ENCODE data around the gene PTTG1IP.

The PTTG1IP gene

DNA sequence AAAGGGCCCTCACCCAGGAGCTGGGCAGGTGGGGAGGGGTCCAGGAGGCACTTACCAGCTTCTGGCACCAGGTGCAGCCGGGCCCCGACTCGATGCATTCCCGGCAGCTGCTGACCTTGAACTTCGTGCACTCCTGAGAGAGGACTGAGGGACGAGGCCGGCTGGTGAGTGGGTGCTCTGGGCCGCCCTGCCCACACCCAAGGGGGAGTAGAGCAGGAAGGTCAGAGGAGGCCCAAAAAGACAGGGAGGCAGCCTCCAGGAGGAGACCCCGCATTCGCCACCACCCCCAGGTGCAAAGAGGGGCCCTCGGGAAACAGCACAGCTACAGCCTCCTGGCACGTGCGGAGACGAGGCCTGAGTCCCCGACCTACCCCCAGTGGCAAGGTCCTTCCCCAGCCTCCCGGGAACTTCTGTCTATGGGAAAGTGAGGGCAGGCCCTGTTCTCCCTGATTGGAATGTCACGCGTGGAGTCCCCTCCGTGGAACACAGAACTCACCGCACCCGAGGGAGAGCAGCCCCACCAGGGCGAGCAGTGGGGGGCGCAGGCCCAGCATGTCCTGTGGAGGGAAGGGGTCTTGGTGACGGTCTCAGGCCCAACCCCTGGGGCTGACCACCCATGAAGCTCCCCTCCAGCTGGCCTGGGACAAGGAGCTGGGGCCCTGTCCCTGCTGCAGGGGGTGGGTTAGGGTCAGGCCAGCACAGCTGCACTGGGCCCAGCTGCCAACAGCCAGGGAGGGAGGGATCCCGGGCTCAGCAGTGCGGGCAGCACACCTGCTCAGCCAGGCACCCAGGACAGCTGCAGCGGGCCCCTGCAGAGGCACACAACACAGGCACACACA, 37.0 kb upstream of the PTTG1IP start:
- DNase-seq = no peak

DNA sequence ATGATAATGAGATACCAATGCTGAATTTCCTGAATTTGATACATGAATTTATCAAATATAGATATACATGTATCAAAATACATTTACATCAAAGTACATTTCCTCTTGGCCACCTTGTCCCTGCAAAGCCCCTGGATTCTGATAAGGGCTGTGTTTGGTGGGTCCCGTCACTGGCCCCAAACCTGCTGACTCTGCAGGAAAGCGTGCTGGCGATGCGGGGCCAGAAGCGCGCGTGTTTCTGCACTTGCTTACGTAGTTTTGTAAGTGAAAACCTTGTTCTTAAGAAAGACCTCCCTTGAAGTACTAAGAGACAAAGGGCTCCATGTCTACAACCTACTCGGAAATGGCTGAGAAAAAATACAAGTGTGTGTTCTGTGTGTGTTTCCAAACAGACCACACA, 36.2 kb upstream of the PTTG1IP start:
- DNase-seq = no peak

DNA sequence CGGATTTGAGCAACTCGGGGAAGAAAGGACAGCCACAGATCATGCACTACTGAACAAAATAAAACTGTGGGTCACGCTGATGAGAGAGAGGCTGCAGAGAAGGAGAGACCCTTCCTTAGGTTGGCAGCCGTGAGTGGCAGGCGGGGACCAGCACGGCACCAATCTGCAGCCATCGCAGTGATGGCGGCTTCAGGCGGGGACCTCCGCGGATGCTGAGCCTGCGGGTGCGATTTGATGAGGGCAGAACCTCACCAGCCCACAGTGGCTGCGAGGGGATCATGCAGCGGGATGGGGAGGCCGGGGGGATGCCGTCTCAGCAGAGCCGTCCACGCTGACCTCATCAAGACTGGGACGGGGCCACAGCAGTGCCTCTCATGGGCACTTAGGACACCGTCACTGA, 35.4 kb upstream of the PTTG1IP start:
- no peak for DNase-seq

DNA sequence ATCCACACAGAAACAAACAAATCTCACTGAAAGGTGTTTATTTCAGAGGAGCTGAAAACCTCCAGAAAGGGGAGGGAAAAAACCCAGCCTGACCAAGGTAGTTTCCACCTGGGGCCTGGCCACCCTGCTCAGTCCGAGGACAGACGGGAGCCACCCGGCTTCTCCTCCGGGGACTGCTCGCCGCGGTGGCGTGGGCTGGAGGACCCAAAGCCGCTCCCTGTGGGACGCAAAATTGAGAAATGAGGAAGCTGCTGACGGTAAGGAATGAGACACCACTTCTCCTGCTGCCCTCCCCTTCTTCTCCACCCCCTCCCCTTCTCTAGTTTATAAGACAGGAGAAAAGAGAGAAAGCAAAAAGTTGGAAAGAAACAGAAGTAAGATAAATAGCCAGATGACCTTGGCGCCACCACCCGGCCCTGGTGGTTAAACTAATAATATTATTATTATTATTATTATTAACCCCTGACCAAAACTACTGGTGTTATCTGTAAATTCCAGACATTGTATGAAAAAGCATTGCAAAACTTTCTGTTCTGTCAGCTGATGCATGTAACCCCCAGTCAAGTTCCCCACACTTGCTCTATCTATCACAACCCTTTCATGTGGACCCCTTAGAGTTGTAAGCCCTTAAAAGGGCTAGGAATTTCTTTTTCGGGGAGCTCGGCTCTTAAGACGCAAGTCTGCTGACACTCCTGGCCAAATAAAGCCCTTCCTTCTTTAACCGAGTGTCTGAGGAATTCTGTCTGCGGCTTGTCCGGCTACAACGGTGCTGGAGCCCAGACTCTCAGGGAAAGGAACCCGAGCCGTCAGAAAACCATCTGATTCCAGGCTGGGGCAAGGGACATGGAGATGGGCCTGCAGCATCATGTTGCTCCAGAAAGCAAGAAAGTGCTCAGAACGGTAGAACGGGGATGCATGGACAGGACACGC, 34.7 kb upstream of the PTTG1IP start:
- DNase-seq = no peak

DNA sequence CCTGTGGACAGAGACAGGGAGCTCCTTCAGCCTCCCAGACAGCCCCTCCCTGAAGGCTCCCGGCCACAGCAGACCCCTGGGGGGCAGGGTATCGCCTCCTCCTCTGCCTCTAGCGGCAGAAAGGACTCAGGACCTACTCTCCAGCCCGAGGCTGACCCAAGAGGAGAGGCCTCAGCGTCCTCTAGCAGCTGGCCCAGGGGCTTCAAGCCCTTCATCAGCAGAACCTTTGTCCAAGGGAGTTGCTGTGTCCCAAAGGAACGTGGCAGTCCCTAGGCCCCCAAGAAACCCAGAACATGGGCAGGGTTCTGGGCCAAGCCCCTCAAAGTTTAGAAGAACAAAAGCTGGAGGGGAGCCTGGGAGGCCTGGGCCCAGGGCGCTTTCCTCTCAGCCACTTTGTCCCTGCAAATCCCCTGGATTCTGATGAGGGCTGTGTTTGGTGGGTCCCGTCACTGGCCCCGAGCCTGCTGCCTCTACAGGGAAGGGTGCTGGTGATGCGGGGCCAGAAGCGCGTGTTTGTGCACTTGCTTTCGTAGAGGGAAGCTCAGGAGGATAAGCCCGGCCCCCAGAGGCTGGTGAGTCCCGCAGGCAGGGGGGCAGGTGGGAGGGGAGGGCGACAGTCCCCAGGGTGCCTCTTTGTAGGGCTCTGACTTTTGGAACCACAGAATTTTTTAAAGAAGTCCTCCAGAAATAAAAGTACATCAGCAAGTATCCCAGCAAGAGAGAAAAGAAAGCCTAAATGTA, 33.9 kb upstream of the PTTG1IP start:
- no peak for DNase-seq

DNA sequence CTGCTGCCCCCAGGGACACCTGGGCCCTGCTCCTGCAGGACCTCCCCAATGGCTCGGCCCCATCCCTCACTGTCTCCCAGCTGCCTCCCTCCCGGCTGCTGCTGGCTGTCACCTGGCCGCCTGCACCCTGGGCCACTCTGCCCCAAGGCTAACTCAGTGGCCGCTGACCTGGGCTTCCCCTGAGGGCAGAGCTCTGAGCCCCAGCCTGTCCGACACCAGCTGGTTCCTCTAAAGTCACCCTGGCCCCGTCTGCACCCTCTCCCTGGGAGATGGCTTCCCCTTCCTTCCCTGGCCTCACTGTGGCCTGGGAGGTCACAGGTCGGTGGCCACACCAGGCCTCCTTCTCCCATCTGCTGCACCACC, 32.2 kb upstream of the PTTG1IP start:
- DNase-seq = no peak

DNA sequence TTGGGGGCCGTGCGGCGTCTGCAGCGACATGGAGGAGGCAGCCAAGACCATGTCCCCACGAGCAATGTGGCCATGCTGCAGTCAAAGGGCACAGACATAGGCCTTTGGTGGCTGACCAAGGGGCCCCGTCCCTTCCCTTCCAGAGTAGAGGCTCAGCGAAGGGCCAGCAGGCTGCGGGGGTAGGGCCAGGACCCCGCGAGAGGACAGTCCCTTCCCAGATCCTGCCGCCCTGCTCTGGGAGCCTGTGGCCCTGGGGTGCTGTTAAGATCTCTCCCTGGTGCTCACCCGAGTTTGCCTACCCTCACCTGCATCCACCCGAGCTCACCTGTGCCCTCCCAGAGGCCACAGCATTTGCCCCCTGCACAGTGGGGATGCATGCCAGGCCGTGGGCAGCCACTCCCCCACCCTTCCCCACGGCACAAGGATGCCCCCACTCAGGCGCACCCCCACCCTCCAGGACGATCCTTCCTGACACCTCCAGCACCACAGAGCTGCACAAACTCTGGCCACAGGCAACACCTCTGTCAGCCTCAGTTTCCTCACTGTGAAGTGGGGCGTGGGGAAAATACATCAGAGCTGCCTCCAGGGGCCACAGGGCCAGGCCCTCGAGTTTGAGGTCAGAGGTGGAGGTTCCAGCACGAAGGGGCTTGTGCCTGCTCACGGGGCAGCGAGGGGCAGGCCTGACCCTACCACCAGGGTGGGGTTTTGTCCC, 31.7 kb upstream of the PTTG1IP start:
- DNase-seq = no peak

DNA sequence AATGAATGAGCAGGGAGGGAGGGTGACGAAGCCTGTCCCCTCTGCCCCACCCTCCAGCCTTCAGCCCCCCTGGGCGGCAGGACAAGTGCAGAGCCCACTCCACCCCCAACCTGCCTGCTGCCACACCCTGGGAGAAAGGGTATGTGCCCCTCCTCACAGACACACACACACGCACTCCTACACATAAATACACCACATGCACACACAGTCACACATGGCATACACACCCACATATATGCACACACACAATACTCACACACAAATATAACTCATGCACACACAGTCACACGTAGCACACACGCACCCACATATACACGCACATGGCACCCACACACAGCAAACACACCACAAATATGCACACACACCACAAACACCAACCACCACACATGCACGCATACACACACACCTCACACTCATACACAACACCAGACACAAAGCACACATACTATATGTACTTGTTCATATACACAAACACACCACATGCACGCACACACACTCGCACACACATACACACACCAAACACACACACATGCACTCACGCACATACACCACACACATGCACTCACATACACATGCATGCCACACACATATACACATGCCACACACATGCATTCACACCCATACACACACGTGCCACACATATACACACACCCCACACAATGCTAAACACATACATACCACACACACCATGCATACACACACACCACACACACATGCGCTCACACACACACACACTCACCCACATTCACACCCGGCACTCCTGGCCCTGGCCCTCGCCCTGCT, 30.8 kb upstream of the PTTG1IP start:
- DNase-seq = no peak

DNA sequence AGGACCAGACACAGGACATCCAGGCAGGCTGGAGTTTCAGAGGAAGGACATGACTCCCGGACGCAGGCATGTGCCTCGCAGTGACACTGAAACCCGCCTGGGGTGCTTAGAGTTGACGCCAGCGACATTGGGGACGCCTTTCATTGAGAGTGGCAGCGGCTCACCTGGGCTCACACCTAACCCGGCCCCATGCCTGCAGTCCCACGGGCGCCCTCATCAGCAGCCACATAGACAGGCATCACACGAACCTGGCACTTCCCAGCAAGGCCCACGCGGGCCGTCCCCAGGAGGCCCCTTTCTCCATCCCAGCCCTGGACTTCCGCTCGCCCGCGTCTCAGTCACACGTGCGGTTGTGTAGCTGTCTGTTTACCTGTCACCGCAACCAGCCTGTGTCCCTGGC, 30.2 kb upstream of the PTTG1IP start:
- no peak for DNase-seq

DNA sequence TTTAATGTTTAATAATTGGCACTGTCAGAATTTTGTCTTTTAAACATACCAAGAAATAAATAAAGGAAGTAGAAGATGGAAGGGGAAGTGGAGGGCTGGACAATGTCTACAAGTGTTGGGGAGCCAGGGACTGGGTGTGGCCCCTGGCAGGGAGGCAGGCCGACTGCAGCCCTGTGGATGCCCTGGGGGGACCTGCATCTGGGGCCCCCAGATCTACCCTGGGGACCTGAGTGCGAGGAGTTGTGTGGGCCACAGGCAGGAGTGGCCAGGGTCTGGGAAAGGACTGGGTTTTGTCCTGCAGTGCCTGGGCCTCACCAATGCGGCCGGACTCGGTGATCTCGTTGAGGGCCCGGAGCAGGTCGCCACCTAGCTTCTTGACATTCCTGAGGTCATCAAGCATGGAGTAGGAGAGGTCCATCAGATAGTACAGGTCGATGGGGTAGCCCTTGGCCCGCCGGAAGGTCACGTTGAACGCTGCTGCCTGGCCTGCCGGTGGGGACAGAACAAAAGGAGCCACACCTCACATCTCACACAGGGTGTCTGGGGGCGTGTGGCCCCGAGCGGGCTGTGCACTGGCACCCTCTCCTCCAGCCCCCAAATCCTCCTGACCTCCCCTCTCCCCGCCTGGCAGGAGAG, 29.7 kb upstream of the PTTG1IP start:
- DNase-seq = no peak

DNA sequence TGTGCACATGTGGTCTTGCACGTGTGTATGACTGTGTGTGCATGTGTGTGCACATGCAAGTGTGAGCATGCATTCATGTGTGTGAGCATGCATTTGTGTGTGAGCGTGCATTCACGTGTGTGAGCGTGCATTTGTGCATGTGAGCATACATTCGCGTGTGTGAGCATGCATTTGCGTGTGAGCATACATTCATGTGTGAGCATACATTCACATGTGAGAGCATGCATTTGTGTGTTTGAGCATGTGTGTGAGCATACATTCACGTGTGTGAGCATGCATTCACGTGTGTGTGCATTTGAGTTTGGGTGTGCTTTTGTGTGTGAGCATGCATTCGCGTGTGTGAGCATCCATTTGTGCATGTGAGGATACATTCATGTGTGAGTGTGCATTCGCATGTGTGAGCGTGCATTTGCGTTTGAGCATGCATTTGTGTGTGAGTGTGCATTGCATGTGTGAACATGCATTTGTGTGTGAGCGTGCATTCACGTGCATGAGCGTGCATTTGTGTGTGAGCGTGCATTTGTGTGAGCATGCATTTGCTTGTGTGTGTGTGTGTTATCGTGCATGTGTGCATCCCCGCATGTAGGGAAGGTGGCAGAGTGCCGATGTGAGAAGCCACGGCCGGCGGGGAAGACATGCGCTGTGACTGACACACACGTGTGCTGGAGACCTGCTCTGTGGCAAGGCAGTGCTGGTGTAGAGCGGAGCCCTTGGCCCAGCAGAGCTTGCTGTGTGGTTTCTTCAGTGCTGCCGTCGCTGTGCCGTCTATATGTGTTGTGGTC, 29.0 kb upstream of the PTTG1IP start:
- no peak for DNase-seq

DNA sequence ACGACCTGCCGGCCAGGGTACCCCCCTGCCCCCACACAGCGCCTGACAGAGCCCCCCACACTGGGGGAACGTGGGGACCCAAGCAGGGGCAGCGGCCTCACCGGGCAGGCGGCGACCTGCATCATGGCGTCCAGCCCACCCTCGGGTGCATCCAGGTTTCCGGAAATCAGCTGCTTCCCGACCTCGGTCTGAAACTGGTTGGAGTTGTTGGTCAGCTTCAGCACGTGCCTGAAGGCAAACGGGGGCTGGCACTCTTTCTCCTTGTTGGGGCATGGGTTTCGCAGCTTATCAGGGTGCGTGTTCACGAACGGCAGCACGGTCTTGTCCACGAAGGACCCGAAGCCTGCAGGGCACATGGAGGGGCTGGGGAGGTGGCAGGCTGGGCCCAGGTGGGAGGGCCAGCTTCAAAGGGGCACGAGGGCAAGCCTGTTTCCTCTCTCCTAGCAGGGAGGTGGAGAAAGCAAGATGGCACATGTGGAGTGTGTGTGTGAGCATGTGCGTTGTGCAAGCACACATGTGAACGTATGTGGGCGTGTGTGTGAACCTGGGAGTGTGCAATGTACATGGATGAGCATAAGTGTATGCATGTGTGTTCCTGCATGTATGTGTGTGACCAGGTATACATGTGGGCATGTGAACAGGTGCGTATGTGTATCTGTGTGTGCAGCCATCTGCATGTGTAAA, 28.0 kb upstream of the PTTG1IP start:
- DNase-seq = no peak

DNA sequence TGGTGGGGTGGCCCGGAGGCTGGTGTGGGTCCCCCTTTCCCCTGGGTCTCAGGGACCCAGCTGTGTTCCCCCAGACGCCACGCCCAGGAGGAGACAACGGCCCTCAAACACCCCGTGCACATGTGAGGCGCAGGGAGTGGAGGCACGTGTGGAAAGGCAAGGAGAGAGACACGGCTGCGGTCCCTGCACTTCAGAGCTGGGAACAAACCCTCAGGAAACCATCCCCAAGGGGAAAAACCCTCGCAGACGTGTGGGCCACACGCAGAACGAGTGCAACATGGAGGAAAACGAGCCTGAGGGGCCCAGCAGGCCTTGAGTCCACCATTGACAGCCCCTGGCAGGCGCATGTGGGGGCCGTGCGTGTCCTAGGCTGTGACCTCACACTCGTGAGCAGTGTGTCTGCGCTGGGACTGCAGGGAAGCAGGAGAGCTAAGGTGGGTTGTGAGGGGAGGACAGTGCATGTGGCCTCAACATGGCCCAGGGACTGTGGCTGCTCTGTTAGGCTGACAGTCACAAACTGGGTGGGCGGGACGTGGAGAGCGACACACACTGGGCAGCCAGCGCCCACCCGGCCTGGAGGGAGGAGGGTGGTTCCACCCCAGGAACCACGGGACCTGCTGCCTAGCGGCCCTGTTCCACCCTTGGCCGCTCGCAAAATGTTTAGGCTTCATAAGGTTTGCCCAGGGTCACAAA, 27.2 kb upstream of the PTTG1IP start:
- DNase-seq = no peak

DNA sequence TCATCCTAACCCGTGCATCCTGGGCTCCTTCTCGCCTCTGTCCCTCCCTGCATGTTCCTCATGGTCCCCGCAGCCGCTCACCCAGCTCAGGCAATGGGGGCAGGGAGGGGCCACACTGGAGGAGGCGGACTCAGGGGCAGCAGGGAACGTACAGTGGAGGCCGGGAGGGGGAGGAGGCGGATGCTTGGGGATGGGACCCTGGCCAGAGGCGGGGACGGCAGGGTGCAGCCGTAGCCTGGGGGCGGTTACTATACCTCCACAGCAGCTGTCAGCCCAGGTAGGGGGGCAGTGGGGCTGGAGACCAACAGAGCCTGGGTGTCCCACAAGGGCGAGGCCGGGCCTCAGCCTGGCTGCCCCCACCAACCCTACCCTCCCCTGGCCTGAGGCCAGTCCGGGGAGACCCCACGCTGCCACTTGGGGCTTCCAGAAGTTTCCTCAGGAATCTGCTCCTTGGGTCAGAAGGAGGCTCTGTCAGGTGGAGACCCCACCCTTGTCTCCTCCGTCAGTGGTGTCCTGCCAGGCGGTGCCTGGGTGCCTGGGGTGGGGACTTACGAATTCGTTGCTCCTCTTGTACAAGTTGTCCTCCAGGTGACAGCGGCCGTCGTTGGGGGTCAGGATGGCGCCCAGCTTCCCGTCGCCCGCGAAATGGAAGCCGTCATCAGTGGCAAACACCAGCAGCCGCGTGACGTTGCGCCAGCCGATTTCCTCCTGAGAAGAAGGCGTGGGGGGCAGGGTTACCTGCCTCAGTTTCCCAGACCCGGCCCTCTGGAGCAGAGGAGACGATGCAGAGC, 26.5 kb upstream of the PTTG1IP start:
- no peak for DNase-seq

DNA sequence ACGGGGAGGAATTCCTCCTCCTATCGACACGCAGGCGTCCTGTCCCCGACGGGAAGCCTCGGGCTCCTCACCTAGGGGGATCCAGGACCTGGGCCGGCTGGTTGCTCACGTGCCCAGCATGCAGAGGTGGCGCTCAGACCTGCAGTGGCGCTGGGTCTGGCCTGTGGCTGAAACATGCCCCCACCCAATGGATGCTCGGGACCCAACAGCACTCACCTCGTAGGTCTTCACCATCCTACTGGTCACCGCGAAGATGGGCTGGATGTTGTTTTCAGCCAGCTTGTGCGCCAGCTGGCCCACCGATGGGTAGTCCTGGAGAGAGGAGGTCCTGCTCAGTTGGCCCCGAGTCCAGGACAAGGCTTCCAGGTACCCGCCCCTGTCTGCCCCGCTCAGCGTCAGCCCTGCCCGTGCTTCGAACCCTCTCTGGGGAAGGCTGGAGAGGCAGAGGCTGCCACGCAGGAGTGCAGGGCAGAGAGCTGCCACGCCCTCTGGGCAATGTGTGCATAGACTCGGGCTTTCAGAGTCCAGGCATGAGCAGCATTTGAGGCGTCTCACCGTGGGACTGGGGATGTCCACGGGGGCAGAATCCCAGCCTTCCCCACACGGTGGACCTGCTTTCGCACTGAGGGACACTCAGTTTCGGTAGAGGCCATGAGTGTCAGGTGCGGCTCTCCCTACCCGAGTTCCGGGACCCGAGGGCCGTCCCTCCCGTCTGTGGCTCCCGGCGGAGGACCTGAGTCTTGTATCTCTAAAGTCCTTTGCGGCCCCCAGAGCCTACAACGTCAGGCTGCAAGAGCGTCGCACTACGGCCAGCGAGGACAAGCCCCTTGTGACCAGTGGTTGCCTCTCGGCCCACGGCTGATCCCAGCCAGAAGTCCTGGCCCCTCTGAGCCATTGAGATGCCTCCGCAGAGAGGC, 25.6 kb upstream of the PTTG1IP start:
- DNase-seq = no peak

DNA sequence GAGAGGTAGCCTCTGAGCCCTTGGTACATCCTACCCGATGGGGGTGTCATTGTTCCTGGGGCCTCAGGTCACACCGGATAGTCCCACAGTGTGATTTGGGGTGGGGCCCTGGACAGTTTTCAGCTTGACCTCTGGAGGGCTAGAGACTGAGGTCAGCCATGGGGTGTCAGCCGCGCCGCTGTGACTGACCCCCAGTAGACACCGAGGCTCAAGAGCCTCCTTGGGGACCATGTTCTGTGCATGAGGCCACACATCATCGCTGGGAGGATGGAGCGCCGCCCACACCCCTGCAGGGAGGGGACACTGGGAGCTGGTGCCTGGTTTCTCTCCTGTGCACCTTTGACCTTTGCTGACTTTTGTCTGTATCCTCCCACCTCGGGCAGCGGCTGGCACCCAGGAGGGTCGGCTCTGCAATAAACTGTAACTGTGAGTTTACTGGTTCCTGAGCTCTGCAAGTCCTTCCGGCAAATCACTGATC, 24.6 kb upstream of the PTTG1IP start:
- DNase-seq = no peak

All from right kidney (tissue), 1 donor.